Keratinocyte (primary cell): ENCODE data around the gene CALML6. TPM values are rescaled to one million over a fixed set of nuclear protein-coding genes. Genes with fewer than 3 reads are reported as not detected.
A peak's percentile ranks its signal among the peaks of the same experiment; 100 is the strongest.

Experiments
- DNase-seq: peaks from one replicate; pipeline ENCODE4 v3.0.0-alpha.2; 2011; ENCODE audit warnings: low read depth, missing footprints, low spot score
- FAIRE-seq: peaks from 2 replicates; lab custom pipeline; 2011; peaks lifted over from hg19 to GRCh38; lab: Jason Lieb, UNC
- H2AFZ ChIP-seq: 2 replicates; pipeline ENCODE4 v1.6.0; 2012; ENCODE audit warnings: low read length, control low read depth, inconsistent platforms; ENCODE audit not compliant: control insufficient read depth
- H3K27ac ChIP-seq: 2 replicates; pipeline ENCODE4 v1.5.1; 2011; ENCODE audit warnings: low read length; ENCODE audit not compliant: control insufficient read depth, insufficient read depth
- H3K27me3 ChIP-seq: 3 replicates; pipeline ENCODE4 v1.6.0; 2011; ENCODE audit warnings: low read length; ENCODE audit not compliant: control insufficient read depth, insufficient read depth; ENCODE audit errors: extremely low read depth
- H3K36me3 ChIP-seq, 2 experiments: 2 replicates in 1 of 2; 3 replicates in 1 of 2; pipeline ENCODE4 v1.5.1; 2011; ENCODE audit warnings: low read length in 2 of 2, mild to moderate bottlenecking in 1 of 2; ENCODE audit not compliant: control insufficient read depth in 2 of 2, insufficient read depth in 2 of 2; ENCODE audit errors: extremely low read depth in 1 of 2
- H3K4me1 ChIP-seq: 3 replicates; pipeline ENCODE4 v1.5.1; 2011; ENCODE audit warnings: low read length; ENCODE audit not compliant: control insufficient read depth, insufficient read depth; ENCODE audit errors: extremely low read depth
- H3K4me2 ChIP-seq: 3 replicates; pipeline ENCODE4 v1.6.0; 2011; ENCODE audit warnings: low read depth, low read length; ENCODE audit not compliant: control insufficient read depth, insufficient read depth; ENCODE audit errors: extremely low read depth
- H3K4me3 ChIP-seq, 3 experiments: fragments of 200-600 bp in 1 of 3; sonication (generic) in 1 of 3; 2 replicates in 2 of 3; 3 replicates in 1 of 3; pipeline ENCODE4 v1.5.1; 2011 to 2016; ENCODE audit warnings: low read length in 3 of 3, mild to moderate bottlenecking in 3 of 3, control low read depth in 2 of 3, inconsistent platforms in 1 of 3, low read depth in 1 of 3, mixed read lengths in 1 of 3, mixed run types in 1 of 3, moderate library complexity in 1 of 3; ENCODE audit not compliant: control insufficient read depth in 2 of 3, insufficient read depth in 2 of 3; ENCODE audit errors: extremely low read depth in 1 of 3
- H3K79me2 ChIP-seq: 2 replicates; pipeline ENCODE4 v1.6.0; 2012; ENCODE audit warnings: low read length; ENCODE audit not compliant: control insufficient read depth, insufficient read depth
- H3K9ac ChIP-seq: 3 replicates; pipeline ENCODE4 v1.6.0; 2011; ENCODE audit warnings: low read length; ENCODE audit not compliant: control insufficient read depth, insufficient read depth; ENCODE audit errors: extremely low read depth
- H3K9me1 ChIP-seq: 3 replicates; pipeline ENCODE4 v1.6.0; 2011; ENCODE audit warnings: low read length; ENCODE audit not compliant: control insufficient read depth, insufficient read depth; ENCODE audit errors: extremely low read depth
- H3K9me3 ChIP-seq: 2 replicates; pipeline ENCODE4 v1.5.1; 2012; ENCODE audit warnings: low read depth, low read length; ENCODE audit not compliant: control insufficient read depth
- H4K20me1 ChIP-seq: 3 replicates; pipeline ENCODE4 v1.6.0; 2011; ENCODE audit warnings: low read length; ENCODE audit not compliant: control insufficient read depth, insufficient read depth; ENCODE audit errors: extremely low read depth
- EZH2 ChIP-seq: IDR thresholded peaks from one replicate; pipeline ENCODE4 v1.6.1; 2012; ENCODE audit warnings: inconsistent platforms, mild to moderate bottlenecking, low read length, moderate library complexity
- dilution Hi-C: fragments of 300-500 bp; cut with MboI; formaldehyde crosslinking; loops from one replicate; pipeline ENCODE4 v1.7.0; 2020; ENCODE audit warnings: low sequenced_read_pairs; ENCODE audit not compliant: extremely low pct_ligation_motif_present
- polyA plus RNA-seq, 5 experiments: library from polyadenylated mRNA; depleted of rRNA in 3 of 5; stranded (reverse) in 3 of 5; stranded (forward) in 1 of 5; unstranded in 1 of 5; fragments of >200 nt; gene quantifications; 1 replicate in 1 of 5; 2 replicates in 3 of 5; 3 replicates in 1 of 5; pipeline versions ENCODE4 v1.2.1 to v1.2.3, GENCODE V29; 2011 to 2012; ENCODE audit warnings: missing spikeins in 2 of 5, low read depth in 1 of 5, low replicate concordance in 1 of 5
- TF ChIP-seq, protein P1 (sequence below), 3 experiments: IDR thresholded peaks in 1 of 3; conservative IDR thresholded peaks in 1 of 3; optimal IDR thresholded peaks in 1 of 3; 2 replicates in 2 of 3; 3 replicates in 1 of 3; pipeline versions ENCODE3 to v1.5.1; 2011; ENCODE audit warnings: low read length in 3 of 3, mild to moderate bottlenecking in 3 of 3, moderate library complexity in 2 of 3, control low read depth in 1 of 3, inconsistent platforms in 1 of 3; ENCODE audit not compliant: insufficient read depth in 2 of 3; ENCODE audit errors: extremely low read depth in 1 of 3

CALML6 gene
- polyA plus RNA-seq, 1 donor (not counting 4 experiments of a cell fraction or from before 2014, with no cell fraction given), result 0.08 TPM

DNA sequence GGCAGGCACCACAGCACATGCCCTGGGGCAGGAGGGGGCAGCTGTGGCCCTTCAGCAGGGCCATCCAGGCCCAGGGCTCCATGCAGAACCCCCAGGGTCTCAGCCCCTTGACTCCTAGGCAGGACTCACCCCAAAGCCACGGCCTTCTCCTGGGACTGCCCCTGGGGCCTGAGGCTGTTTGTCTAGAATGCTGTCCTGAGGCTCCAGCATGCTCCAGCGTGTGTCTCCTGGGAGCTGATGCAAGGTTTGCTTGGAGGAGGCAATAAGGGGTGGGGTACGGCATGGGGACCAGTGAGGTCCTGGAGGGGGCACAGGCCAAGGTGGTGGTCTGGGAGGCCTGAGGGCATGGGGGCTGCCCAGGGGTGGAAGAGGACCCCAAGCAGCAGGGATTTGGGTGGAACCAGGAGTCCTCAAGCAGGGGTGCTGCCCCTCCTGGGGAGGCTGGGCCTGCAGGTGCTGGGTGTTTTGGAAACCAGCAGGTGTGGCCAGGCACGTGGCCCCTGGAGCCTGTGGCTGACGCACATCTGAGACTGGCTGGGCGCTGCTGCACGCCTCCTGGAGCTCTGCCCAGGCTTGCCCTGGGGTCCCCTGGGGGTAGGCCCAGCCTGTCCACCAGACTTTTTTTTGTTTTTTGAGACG is 7.8 kb upstream of the CALML6 start:
- dilution Hi-C loops, result no loop called here
- Histone ChIP-seq H2AFZ (no peak overlapping the region), H3K27ac (peak overlapping the region; percentile 85), H4K20me1 (no peaks in the 10 kb centered on the region), H3K4me2 (peak overlapping the region; percentile 22), H3K9ac (peak overlapping the region; percentile 54), H3K79me2 (no peaks in the 10 kb centered on the region), H3K4me1 (peaks cover 19% of the 10 kb centered on the region), H3K36me3 (no peaks in the 10 kb centered on the region), H3K4me3 (no peak overlapping the region), H3K9me3 (no peaks in the 10 kb centered on the region), H3K27me3 (no peaks in the 10 kb centered on the region), H3K9me1 (no peaks in the 10 kb centered on the region)
- DNase-seq (no peak), FAIRE-seq (peak; percentile 74)
- no peak for TF ChIP-seq EZH2
- TF ChIP-seq, protein P1, sequence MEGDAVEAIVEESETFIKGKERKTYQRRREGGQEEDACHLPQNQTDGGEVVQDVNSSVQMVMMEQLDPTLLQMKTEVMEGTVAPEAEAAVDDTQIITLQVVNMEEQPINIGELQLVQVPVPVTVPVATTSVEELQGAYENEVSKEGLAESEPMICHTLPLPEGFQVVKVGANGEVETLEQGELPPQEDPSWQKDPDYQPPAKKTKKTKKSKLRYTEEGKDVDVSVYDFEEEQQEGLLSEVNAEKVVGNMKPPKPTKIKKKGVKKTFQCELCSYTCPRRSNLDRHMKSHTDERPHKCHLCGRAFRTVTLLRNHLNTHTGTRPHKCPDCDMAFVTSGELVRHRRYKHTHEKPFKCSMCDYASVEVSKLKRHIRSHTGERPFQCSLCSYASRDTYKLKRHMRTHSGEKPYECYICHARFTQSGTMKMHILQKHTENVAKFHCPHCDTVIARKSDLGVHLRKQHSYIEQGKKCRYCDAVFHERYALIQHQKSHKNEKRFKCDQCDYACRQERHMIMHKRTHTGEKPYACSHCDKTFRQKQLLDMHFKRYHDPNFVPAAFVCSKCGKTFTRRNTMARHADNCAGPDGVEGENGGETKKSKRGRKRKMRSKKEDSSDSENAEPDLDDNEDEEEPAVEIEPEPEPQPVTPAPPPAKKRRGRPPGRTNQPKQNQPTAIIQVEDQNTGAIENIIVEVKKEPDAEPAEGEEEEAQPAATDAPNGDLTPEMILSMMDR (optimal IDR thresholded peaks at IDR 0.05 in 1 of 3, IDR thresholded peaks at IDR 0.05 in 1 of 3, conservative IDR thresholded peaks at IDR 0.05 in 1 of 3; ENCODE audit: extremely low read depth in 1 of 3, insufficient read depth in 2 of 3, low read length in 3 of 3), result peak in 1 of 3 experiments; percentile 8

DNA sequence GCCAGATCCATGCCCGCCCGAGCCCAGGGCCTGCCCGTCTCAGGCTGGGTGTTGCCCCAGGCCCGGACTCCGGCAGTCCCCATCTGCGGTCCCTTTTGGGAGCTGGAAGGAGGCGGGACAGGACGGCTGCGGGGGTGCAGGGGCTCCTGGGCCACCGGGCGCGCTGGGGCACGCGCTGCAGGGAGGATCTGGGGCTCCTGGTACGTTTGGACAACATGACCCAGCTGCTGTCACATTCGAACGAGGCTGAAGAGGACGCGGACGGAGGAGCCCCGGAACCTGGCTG is 6.6 kb upstream of the CALML6 start:
- Histone ChIP-seq H3K79me2 (no peaks in the 10 kb centered on the region), H4K20me1 (no peaks in the 10 kb centered on the region), H3K4me2 (peak overlapping the region; percentile 84), H3K27me3 (no peaks in the 10 kb centered on the region), H3K36me3 (no peaks in the 10 kb centered on the region), H2AFZ (peak overlapping the region; percentile 83), H3K27ac (peak overlapping the region; percentile 85), H3K4me3 (peak overlapping the region; percentile 38 to 68 (median 59)), H3K9me3 (no peaks in the 10 kb centered on the region), H3K4me1 (peaks cover 19% of the 10 kb centered on the region), H3K9me1 (no peaks in the 10 kb centered on the region), H3K9ac (peak overlapping the region; percentile 87)
- DNase-seq (no peak), FAIRE-seq (no peak)
- TF ChIP-seq, protein P1 (optimal IDR thresholded peaks at IDR 0.05 in 1 of 3, IDR thresholded peaks at IDR 0.05 in 1 of 3, conservative IDR thresholded peaks at IDR 0.05 in 1 of 3; ENCODE audit: extremely low read depth in 1 of 3, insufficient read depth in 2 of 3, low read length in 3 of 3), result no peak
- TF ChIP-seq EZH2, result no peak
- dilution Hi-C loops, result no loop called here
